Measurements from ENCODE around the gene CRY1.

DNA sequence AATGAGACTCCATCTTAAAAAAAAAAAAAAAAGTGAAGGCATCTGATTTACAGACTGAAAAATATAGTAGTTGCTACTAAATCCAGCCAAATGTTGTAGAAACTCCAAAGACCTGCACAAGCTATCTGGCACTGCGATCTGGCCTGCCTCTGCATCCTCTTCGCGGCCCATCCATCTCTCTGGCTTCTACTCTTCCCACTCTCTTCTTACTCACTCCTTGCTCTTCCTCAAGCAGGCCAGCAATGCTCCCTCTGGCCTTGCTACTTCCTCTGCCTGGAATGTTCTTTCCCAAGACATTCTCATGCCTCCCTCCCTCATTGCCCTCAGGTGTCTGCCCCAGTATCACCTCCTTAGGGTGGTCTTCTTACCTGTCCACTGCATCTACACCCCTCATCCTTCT, 9.7 kb upstream of the CRY1 start:
- TF ChIP-seq, protein P1, sequence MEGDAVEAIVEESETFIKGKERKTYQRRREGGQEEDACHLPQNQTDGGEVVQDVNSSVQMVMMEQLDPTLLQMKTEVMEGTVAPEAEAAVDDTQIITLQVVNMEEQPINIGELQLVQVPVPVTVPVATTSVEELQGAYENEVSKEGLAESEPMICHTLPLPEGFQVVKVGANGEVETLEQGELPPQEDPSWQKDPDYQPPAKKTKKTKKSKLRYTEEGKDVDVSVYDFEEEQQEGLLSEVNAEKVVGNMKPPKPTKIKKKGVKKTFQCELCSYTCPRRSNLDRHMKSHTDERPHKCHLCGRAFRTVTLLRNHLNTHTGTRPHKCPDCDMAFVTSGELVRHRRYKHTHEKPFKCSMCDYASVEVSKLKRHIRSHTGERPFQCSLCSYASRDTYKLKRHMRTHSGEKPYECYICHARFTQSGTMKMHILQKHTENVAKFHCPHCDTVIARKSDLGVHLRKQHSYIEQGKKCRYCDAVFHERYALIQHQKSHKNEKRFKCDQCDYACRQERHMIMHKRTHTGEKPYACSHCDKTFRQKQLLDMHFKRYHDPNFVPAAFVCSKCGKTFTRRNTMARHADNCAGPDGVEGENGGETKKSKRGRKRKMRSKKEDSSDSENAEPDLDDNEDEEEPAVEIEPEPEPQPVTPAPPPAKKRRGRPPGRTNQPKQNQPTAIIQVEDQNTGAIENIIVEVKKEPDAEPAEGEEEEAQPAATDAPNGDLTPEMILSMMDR (IDR thresholded peaks at IDR 0.05) = no peak
- no peak for TF ChIP-seq POLR2AphosphoS5 (IDR thresholded peaks at IDR 0.05)
- TF ChIP-seq POLR2A (IDR thresholded peaks at IDR 0.05) = no peak
